ENCODE measurements around the gene PLEKHA5.
"Not testable (repeated sequence)": the region's sequence is repeated elsewhere in the genome, so short reads cannot be mapped to it uniquely, and the experiment has no call there.

PLEKHA5 gene

GRCh38 chr12:19404242-19404880 lies 274.8 kb downstream of the PLEKHA5 start:
- no peak for DNase-seq (ENCODE audit: low read depth)

- DNase-seq (ENCODE audit: low read depth) = no peak
Measured at GRCh38 chr12:19409376-19409775, 279.8 kb downstream of the PLEKHA5 start.

GRCh38 chr12:19410211-19410610 lies 280.7 kb downstream of the PLEKHA5 start:
- no peak for DNase-seq (ENCODE audit: low read depth)

- DNase-seq (ENCODE audit: low read depth) = no peak
Measured at GRCh38 chr12:19410629-19411185, 281.2 kb downstream of the PLEKHA5 start.

DNA sequence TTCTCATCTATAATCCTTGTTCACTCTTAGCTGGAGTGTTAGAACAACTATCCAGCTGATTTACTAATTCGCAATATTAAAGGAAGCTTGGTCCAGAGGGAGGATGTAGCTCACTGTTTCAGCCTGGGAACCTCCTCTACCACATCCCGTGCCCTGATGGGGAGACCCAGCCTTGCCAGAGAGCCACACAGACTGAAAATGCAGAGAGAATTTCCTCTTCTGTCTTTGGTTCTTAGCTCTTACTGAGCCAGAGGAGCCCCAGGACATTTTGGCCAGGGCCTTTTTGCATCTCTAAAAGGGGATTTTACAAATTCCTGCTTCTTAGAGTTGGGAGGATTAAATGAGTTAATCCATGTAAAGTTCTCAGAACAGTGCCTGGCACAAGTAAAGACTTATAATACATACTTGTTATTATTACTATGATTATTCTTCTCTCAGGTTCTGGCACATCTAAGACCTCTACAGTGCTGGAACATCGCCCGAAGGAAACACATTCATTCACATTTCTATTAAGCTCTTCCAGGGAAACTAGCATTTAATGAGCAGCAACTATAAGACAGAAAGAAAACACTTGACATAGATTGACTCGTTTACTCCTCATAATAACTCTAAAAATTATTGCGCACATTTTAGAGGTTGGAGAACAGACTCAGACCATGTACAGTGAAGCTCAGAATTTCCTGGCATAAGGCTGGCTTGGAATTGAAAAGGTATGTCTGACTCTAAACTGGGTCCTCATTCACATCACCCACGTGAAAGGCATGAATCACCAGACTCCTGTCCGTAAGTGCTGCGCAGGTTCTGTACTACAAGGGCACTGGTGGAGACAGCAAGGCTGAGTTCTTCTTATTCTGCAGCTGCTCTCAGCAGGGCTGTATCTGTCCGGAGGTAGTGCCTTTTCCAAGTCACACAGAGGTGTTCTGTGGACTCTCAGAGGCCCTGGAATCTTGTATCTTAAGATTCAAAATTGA lies 282.0 kb downstream of the PLEKHA5 start:
- DNase-seq (ENCODE audit: low read depth) = no peak

- DNase-seq (ENCODE audit: low read depth) = no peak
Measured at GRCh38 chr12:19412844-19413243, 283.3 kb downstream of the PLEKHA5 start.

DNA sequence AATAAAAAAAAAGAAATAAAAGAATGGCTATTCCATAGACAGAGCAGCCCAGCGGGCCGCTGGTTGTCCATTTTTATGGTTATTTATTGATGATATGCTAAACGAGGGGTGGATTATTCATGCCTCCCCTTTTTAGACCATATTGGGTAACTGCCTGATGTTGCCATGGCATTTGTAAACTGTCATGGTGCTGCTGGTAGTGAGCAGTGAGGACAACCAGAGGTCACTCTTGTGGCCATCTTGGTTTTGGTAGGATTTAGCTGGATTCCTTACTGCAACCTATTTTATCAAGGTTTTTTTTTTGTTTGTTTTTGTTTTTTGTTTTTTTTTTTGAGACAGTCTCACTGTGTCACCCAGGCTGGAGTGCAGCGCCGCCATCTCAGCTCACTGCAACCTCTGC lies 284.0 kb downstream of the PLEKHA5 start:
- DNase-seq (ENCODE audit: low read depth) = not testable (repeated sequence)

DNA sequence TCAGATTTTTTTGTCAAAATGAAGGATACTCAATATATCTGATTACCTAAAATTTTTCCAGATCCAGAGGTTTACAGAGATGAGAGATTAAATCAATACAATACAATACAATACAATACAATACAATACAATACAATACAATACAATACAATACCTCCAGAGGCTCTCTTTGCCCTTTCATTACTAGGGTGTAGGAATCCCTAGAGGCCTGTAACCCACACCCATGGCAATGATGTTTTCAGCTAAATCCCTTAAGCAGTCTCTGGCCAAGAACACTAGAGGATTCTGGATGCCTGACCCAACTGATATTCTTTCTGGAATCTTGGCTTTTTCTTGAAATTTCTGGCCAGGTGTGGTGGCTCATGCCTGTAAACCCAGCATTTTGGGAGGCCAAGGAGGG lies 286.0 kb downstream of the PLEKHA5 start:
- no peak for DNase-seq (ENCODE audit: low read depth)

DNA sequence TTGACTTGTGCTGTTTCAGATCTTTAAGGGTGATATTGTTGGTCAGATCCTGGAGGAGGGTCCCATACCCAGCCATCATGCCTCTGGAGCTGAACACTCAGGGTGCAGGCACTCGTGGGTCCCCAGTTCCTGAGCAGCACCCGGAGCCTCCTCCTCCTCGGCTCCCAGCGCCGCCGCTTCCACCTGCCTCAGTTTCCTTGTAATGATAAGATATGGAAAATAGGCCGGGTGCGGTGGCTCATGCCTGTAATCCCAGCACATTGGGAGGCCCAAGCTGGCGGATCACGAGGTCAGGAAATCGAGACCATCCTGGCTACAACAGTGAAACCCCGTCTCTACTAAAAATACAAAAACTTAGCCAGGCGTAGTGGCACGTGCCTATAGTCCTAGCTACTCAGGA lies 289.6 kb downstream of the PLEKHA5 start:
- DNase-seq (ENCODE audit: low read depth) = no peak

DNA sequence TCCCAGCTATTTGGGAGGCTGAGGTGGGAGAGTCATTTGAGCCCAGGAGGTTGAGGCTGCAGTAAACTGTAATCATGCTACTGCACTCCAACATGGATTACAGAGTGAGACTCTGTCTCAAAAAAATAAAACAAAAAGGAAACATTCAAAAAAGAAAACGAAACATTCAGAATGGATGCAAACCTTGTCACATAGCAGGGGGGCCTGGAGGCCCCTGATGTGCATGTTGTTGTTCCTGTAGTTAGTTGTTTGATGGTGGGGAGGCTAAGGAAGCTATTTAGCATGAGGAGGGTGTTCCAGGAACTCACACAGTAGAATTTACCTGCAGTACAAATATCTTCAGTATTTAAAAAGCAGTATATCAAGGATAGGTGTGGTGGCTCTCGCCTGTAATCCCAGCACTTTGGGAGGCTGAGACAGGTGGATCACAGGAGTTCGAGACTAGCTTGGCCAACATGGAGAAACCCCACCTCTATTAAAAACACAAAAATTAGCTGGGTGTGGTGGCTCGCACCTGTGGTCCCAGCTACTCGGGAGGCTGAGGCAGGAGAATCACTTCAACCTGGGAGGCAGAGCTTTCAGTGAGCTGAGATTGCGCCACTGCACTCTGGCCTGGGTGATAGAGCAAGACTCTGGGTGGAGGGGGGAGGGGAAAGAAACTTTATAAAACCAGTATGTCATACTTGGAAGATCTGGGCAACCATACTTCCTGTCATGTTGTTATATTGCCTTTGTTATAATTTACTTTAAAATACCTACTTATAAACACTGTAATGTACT lies 292.2 kb downstream of the PLEKHA5 start:
- no peak for DNase-seq (ENCODE audit: low read depth)

DNA sequence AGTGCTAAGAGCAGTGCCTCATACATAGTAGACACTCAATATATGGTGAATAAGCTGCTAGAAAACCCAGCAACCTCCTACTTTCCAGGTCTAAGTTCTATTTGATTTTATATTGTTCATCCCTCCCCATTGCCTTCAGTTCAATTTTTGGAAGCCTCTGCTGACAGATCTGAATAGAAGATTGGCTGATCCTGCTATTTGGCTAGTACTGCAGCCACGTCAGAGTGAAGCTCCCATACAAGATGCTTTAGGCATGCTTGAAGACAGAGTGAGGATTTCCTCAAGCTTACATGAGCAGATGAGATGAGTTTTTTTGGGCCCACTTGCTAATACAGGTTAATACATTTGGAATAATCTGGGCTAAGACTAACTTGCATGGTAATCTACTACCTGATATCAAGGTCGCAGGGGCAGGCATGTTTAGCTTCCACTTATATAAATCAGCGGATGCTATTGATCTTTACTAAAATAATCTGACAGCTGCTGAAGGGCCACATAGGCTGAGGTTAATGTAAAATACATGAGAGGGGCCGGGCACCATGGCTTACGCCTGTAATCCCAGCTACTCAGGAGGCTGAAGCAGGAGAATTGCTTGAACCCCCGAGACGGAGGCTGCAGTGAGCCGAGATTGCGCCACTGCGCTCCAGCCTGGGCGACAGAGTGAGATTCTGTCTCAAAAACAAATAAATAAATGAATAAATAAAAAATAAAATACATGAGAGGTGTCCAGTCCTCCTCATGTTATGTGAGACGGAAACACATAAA lies 293.8 kb downstream of the PLEKHA5 start:
- no peak for DNase-seq (ENCODE audit: low read depth)

Measured in fibroblast of gingiva (primary cell).